Body of pancreas (tissue), 4 donors: ENCODE results near the gene AP3B1.

ENCODE experiments used
- CTCF ChIP-seq, 7 experiments: fragments of 450-650 bp in 4 of 7; fragments of 200-600 bp in 3 of 7; sonication (generic) in 3 of 7; IDR thresholded peaks; one replicate each; pipeline ENCODE4 v1.5.1; 2016 to 2019; ENCODE audit warnings: antibody characterized with exemption in 7 of 7
- POLR2A ChIP-seq, 3 donors: fragments of 450-650 bp; IDR thresholded peaks; one replicate each; pipeline ENCODE4 v1.6.1; 2016; ENCODE audit warnings: antibody characterized with exemption in 3 of 3, mild to moderate bottlenecking in 2 of 3

- TF ChIP-seq POLR2A (IDR thresholded peaks at IDR 0.05) (no peak), CTCF (IDR thresholded peaks at IDR 0.05) (no peak)
These were observed 228.8 kb downstream of the AP3B1 start for GRCh38 chr5:78065663-78066062.
